DMS153 treated with DMSO at 0.1 percent for 48 hours (cell line): Measurements from ENCODE around the gene DLST.

Experiments
- DNase-seq: peaks from one replicate; lab custom pipeline; 2025; ENCODE audit not compliant: unreplicated experiment; lab: John Stamatoyannopoulos, UW

Gene DLST

GRCh38 chr14:74860899-74861733 lies 20.6 kb upstream of the DLST start:
- DNase-seq = peak; percentile 70

DNA sequence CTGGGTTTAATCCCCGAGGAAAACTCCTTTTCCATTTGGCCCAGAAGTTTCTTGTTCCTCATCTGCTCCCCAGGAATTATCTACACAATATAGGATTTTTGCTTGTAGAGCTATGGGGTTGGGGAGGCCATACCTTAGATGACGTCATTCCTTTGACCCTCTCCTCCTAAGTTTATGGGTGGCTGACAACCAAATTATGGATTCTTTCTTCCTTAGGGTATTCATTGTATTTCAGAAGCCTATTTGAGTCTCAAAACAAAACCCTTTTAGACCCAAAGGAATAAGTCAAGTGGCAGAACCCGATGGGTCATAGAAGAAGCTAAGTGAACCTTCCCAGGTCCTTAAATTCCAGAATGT lies 20.0 kb upstream of the DLST start:
- DNase-seq = no peak

- no peak for DNase-seq
Observed at GRCh38 chr14:74863274-74863673, 18.4 kb upstream of the DLST start.

- no peak for DNase-seq
Observed at GRCh38 chr14:74864198-74864597, 17.5 kb upstream of the DLST start.

- no peak for DNase-seq
Observed at GRCh38 chr14:74865156-74865555, 16.6 kb upstream of the DLST start.

DNA sequence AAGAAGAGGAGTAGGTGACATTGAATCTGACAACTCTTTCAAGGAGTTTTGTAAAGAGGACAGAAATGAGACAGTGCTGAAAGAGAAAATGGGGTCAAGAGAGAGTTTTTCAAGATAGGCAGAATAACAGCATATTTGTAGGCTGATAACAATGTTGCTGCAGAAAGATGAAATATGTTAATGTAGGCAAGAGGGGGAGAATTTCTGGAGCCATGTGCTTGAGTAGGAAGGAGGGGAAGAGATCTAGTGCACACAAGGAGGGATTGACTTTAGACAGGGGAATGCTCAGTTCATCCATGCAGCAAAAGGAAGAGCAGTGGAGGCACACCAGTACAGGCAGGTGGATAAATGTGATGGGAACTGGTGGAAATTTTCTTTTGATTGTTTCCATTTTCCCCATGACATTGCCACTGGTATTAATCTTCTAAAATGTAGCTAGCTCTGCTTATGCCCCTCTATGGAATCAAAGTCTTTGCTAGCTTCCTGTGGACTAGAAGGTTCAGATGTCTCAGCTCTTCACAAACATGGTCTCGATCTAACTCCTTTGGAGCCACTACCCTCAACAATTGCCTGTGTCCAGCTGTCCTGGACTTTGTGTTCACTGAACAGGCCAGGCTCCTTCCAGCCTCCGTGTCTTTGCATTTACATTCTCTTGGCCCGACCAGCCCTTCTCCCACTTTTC lies 14.9 kb upstream of the DLST start:
- DNase-seq = no peak

DNA sequence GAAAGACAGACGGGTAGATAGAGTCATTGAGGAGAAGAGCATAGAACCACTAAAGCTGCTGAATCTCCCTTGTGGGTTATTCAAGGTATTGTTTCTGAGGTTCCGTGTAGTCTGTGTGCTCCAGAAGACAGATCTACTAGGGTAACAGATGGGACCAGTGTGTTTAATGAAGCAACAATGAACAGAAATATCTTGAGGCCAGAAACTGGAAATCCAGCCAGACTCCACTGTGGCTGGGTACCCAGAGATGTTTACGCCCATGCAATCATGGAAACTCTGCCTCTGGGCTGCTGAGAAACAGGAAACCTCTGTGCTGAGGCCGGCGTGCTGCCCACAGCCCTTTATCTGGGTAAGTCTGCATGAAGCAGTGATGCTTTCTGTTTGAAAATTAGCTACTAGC lies 14.0 kb upstream of the DLST start:
- no peak for DNase-seq

- no peak for DNase-seq
Observed at GRCh38 chr14:74868739-74869138, 13.0 kb upstream of the DLST start.

DNA sequence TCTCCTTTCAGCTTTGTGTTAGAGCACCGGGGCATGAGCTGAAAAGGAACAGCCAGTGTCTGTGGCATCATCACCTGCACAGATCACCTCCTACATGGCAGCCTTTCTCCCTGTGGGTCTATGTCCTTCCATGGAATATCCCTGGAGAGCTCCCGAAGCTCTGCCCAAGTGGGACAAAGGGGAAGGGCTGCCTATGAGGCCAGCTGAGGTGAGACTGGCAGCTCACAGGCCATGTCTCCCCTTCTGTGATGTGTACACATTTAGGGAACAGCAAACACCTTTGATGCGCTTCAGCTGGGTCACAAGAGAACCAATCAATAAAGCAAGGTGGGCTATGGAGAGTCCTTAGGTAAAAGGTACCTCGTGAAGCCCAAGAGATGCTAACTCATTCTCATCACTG lies 9.9 kb upstream of the DLST start:
- DNase-seq = no peak

DNA sequence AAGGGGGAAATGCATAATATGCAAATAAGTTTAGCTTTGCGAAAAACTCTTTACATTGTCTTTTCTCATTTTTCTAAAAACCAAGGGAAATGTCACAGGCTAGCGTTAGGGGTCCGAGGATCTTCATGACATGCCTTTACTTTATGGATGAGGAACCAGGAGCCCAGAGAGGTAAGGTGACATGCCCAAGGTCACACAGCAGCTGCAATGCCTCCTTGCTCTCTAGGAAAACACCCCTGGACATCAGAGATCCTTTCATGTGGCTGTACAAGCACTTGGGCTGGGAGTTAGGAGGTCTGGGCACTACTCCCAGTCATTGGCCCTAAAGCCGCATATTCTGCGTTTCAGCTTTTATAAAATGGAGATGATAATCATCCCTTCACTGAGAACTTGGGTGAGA lies 6.5 kb upstream of the DLST start:
- no peak for DNase-seq

DNA sequence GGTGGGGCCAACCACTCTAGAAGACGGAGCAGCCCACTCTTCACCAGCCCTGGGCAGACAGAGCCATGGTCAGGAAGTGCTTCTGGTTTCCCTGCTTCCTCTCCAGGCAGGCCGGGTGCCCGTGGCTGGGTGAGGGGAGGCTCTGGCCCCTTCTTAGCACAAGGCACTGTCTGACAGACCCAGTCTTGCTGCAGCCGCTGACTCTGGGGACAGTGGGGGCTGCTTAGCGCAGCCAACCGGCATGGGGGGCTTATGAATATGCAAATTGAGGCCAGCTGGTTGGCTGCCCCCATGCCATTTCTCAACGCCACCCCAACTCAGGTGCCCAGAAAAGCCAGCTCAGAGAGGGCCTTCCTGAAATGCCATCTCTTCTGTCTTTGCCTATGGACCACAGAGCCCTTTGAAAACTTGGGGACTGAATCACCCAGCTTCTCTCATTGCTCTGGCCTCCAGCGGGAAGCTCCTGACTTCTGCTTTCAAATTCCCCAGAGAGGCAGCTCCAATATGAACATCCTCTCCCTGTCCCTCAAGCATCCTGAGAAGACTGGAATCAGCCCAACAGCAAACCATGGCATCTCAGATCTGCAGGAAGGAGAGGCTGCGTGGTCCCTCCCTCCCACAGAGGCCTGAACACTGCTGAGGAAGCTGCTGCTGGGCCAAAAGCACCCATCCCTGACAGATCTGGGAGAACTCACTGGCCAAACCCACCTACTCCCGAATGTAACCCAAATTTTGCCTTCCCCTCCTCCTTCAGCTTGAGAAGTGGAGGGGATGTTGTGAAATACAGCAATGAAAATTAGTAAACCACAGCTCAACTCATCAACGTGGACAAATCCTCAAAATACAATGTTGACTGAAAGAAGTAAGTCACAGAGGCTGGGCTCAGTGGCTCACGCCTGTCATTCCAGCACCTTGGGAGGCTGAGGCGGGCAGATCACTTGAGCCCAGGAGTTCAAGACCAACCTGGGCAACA lies 5.5 kb upstream of the DLST start, which contains the start of gene PROX2:
TSS of gene PROX2 (minus strand) at position 205 of the 973 bp plus-strand sequence. CDS start 12,311 bp downstream, outside the sequence.
- no peak for DNase-seq

DNA sequence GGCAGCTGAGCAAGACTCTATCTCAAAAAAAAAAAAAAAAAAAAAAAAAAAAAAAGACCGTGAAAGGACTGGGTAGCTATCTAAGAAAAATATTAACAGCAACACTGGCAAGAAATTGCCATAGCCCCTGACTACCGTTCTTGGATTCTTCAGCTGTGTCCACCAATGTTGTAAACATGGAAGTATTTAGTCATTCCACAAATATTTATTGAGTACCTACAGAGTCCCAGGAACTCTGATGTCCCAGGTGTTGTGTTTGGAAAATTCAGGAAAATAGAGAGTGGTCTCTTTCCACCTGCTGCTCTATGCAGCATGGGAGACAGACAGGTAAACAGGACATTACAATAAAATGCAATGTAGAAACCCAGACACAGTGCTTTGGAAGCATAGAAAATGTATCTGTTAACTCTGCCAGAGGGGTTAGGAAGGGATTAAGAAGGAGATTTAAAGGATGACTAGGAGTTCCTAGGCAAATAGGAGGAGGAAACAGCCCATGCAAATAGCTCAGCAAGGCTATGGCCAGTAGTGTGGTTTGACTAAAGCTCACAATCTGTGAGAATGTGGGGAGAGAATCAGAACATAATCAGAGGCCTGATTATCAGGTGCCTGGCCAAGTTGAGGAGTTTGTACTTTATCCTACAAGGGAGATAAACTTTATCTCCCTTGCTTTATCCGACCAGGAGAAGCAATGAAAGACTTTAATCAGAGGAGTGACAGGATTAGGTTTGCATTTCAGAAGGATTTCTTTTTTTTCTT lies 2.1 kb upstream of the DLST start:
- no peak for DNase-seq

- DNase-seq = no peak
Observed at GRCh38 chr14:74882103-74882920, 596 bp downstream of the DLST start.

DNA sequence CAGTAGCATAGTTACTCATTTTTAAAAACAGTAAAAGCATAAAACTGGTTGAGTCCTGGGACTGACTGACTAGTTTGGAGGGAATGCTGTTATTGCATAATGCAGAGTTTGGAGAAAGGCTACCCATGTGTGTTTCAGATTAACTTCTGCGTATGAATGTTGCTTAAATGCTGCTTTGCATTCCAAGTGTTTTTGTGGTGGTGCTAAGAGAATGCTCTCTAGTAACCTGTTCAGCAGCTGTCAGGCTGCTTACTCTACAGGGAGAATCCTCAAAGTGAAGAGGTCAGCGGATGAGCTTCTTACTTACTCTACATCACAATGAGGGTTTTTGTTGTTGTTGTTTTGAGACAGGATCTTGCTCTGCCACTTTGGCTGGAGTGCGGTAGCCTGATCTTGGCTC lies 4.3 kb downstream of the DLST start:
- DNase-seq = no peak

DNA sequence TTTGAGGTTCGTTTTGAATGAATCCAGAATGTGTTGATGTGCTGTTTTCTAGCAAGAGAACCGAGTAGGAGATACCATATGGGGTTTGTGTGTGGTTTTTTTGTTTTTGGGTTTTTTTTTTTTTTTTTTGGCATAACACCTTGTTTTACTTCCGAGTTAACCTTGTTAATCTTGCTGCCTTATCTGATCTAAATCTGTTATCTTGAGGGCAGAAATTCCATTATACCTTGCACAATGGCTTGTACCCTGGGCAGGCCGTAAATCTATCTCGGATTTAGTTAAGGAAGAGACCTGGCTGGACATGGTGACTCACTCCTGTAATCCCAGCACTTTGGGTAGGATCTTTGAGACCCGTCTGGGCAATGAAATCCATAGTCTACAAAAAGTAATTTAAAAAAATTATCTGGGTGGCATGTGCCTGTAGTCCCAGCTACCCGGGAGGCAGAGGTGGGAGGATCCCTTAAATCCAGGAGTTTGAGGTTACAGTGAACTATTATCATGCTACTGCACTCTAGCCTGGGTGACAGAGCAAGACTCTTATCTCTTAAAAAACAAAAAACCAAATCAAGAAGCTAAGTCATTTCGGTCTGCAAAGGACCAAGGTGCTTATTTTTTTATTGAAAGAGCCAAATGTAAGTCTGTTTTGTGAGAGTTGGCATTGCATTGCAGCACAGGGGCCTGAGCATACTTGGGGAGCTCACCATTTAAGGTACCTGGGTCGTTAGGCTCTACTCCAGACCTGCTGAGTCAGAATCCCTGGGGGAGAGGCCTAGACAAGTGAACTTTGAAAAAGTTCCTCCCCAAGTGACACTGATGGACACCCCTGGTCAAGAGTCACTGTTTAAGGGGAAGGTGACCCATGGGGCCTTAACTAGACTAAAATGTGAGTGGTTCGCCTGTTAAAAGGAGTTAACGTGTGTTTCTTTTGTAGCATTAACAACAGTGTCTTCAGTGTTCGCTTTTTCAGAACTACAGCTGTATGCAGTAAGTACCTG lies 6.7 kb downstream of the DLST start:
- no peak for DNase-seq

GRCh38 chr14:74890262-74890661 lies 8.5 kb downstream of the DLST start:
- no peak for DNase-seq

GRCh38 chr14:74891870-74892269 lies 10.2 kb downstream of the DLST start:
- no peak for DNase-seq

DNA sequence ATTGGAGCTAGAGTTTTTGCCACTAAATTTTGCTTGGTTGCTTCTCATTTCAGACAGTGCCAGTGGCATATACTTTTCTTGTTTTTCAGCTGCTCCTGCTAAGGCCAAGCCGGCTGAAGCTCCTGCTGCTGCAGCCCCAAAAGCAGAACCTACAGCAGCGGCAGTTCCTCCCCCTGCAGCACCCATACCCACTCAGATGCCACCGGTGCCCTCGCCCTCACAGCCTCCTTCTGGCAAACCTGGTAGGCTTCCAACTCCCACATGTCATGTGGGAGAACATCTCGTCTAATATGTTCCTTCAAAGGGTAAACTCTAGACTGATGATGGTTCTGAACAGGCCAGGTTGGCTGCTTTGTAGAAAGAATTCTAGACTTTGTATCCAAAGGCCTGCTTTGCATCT lies 11.0 kb downstream of the DLST start:
- no peak for DNase-seq
